Activated T-helper 17 cell treated with anti-CD3 and anti-CD28 coated beads, Interleukin-2, amount 50 U/mL, for 72 hours (primary cell): Measurements from ENCODE around the gene ACOT4. TPM values are rescaled to one million over a fixed set of nuclear protein-coding genes. Genes with fewer than 3 reads are reported as not detected.
A peak's percentile ranks its signal among the peaks of the same experiment; 100 is the strongest.
"Not testable (repeated sequence)": the region's sequence is repeated elsewhere in the genome, so short reads cannot be mapped to it uniquely, and the experiment has no call there.

ENCODE experiments used
- ATAC-seq: fragments of 150-1000 bp; cut with Tn5 transposase; replicated peaks from 2 replicates; pipeline ENCODE4 v1.10.0; 2021; ENCODE audit warnings: mild to moderate bottlenecking, moderate library complexity
- H3K27ac Mint-ChIP-seq: one replicate; pipeline ENCODE4 v1.8.0; 2022; ENCODE audit warnings: mixed read lengths
- H3K27me3 Mint-ChIP-seq: one replicate; pipeline ENCODE4 v1.8.0; 2022; ENCODE audit warnings: mixed read lengths
- H3K36me3 Mint-ChIP-seq: one replicate; pipeline ENCODE4 v1.8.0; 2022; ENCODE audit warnings: low read depth, mild to moderate bottlenecking, mixed read lengths
- H3K4me1 Mint-ChIP-seq: one replicate; pipeline ENCODE4 v1.8.0; 2022; ENCODE audit warnings: mixed read lengths
- H3K4me3 Mint-ChIP-seq: one replicate; pipeline ENCODE4 v1.8.0; 2022; ENCODE audit warnings: mild to moderate bottlenecking, mixed read lengths
- H3K9me3 Mint-ChIP-seq: one replicate; pipeline ENCODE4 v1.8.0; 2022; ENCODE audit warnings: mixed read lengths
- total RNA-seq, 2 donors: library from RNA; stranded (reverse); gene quantifications; one replicate each; pipeline ENCODE4 v1.2.3, GENCODE V29; 2022

ACOT4 gene
- total RNA-seq, 2 donors from 2014 or later: 1.4 to 1.8 TPM

GRCh38 chr14:73634011-73634833 is 42.5 kb downstream of the ACOT4 start:
- Mint-ChIP-seq H3K27me3 (no peaks in the 10 kb centered on the region), H3K4me3 (peak overlapping the region; percentile 61), H3K4me1 (peaks cover 4% of the 10 kb centered on the region), H3K36me3 (no peaks in the 10 kb centered on the region), H3K27ac (no peak overlapping the region), H3K9me3 (no peaks in the 10 kb centered on the region)
- peak; percentile 21 for ATAC-seq

- not testable (repeated sequence) for H3K4me1 Mint-ChIP-seq, H3K36me3 Mint-ChIP-seq, H3K27ac Mint-ChIP-seq, H3K4me3 Mint-ChIP-seq, ATAC-seq, H3K27me3 Mint-ChIP-seq, H3K9me3 Mint-ChIP-seq
These were observed 44.7 kb downstream of the ACOT4 start for GRCh38 chr14:73636355-73636754.

DNA sequence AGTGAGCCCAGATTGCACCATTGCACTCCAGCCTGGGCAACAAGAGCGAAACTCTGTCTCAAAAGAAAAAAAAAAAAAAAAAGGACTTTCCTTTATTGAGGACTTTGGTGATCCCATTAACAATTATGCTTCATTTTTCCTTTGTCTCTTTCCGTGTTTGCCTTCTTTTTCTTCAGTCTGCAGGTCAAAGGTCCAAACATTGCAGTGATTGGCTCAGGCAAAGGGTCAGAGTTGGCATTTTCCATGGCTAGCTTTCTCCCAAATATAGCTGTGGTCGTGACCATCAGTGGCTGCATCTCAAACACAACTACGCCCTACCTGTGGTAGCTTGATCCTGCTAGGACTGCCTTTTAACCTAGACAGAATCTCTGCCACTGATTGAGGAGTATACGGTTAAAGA is 46.2 kb downstream of the ACOT4 start:
- Mint-ChIP-seq H3K4me1 (peaks cover 4% of the 10 kb centered on the region), H3K36me3 (no peaks in the 10 kb centered on the region)
- ATAC-seq: no peak

GRCh38 chr14:73640796-73641365 is 49.2 kb downstream of the ACOT4 start:
- no peak overlapping the region for H3K27ac Mint-ChIP-seq
- no peak overlapping the region for H3K4me3 Mint-ChIP-seq
- H3K4me1 Mint-ChIP-seq: peaks cover 9% of the 10 kb centered on the region
- H3K9me3 Mint-ChIP-seq: no peaks in the 10 kb centered on the region
- no peak for ATAC-seq
- H3K27me3 Mint-ChIP-seq: no peaks in the 10 kb centered on the region
- H3K36me3 Mint-ChIP-seq: no peaks in the 10 kb centered on the region

More for the DNA sequence above, 46.2 kb downstream of the ACOT4 start:
- no peaks in the 10 kb centered on the region for H3K27me3 Mint-ChIP-seq
- H3K27ac Mint-ChIP-seq: no peak overlapping the region
- H3K4me3 Mint-ChIP-seq: no peak overlapping the region
- H3K9me3 Mint-ChIP-seq: no peaks in the 10 kb centered on the region

DNA sequence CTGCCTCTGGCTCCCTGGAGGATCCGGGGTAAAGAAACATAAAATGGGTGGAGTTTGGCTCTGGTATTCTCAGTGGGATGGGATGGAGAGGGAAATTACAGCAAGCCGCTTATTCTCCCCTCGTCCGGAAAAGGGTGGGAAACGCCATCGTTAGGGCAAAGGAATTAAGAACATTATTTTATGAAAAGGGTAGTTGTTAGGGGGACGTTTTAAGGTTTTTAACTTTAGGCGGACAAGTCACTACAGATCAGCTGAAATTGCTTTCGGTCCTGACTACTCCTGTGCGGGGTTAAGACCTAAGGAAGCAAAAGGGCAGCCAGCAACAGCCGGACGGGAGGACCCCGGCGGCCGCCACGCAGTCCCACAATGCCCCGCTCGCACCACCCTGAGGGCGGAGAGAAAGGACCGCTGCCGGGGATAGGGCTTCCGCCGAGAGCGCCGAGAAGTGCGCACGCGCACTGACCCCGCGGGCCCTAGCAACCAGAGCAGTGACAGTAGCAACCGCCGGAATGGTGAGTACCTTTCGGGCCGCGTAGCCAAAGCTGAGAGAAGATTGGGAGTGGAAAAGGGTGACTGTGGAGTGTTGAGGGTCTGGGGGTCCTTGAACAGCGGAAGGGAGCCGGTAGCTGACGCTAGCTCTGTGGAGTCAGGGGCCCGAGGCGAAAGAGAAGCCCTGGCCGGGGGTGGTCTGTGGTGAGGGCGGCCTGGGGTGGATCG is 53.0 kb downstream of the ACOT4 start, which contains the start of gene DNAL1:
Gene DNAL1, plus strand, starts transcription at position 456 of the 717 bp plus-strand sequence. Its CDS starts 54 bp downstream, at position 510.
- peak; percentile 100 for ATAC-seq
- H3K4me3 Mint-ChIP-seq: peak within 1 kb of the TSS; percentile 92
- H3K9me3 Mint-ChIP-seq: no peaks in the 10 kb centered on the region
- H3K27me3 Mint-ChIP-seq: no peaks in the 10 kb centered on the region
- H3K36me3 Mint-ChIP-seq: no peaks in the 10 kb centered on the region
- peaks cover 9% of the 10 kb centered on the region for H3K4me1 Mint-ChIP-seq
- H3K27ac Mint-ChIP-seq: peak within 1 kb of the TSS; percentile 93

- H3K36me3 Mint-ChIP-seq: no peaks in the 10 kb centered on the region
- H3K4me3 Mint-ChIP-seq: peak overlapping the region; percentile 92
- H3K4me1 Mint-ChIP-seq: peaks cover 9% of the 10 kb centered on the region
- no peak for ATAC-seq
- H3K27ac Mint-ChIP-seq: peak overlapping the region; percentile 93
- H3K9me3 Mint-ChIP-seq: no peaks in the 10 kb centered on the region
- H3K27me3 Mint-ChIP-seq: no peaks in the 10 kb centered on the region
These were observed 53.6 kb downstream of the ACOT4 start for GRCh38 chr14:73645248-73645610.

Other genes with a start within 250 kb of the ACOT4 start
- 10 to 100 TPM; 45.1 to 55.0 TPM for gene NUMB, start 133.3 kb upstream of the ACOT4 start, total RNA-seq
- gene RIOX1, start 100.9 kb upstream of the ACOT4 start, total RNA-seq: 10 to 100 TPM in 1 of 2 donors, 1 to 10 TPM in 1; 9.2 to 23.3 TPM
- 1 to 10 TPM; 1.3 to 3.6 TPM for gene ACOT1, start 54.7 kb upstream of the ACOT4 start, total RNA-seq
- gene HEATR4, start 32.9 kb upstream of the ACOT4 start, total RNA-seq: not detected
- 10 to 100 TPM in 1 of 2 donors, 1 to 10 TPM in 1; 8.4 to 16.3 TPM for gene ACOT2, start 22.7 kb upstream of the ACOT4 start, total RNA-seq
- not detected for gene ACOT6, start 20.6 kb downstream of the ACOT4 start, total RNA-seq
- gene DNAL1, start 53.1 kb downstream of the ACOT4 start, total RNA-seq: 1 to 10 TPM; 3.9 to 7.6 TPM
- 10 to 100 TPM; 37.3 to 41.2 TPM for gene PNMA1, start 122.5 kb downstream of the ACOT4 start, total RNA-seq